Thyroid gland (tissue), 4 donors: Measurements from ENCODE around the gene LYRM4. TPM values are rescaled to one million over a fixed set of nuclear protein-coding genes. Genes with fewer than 3 reads are reported as not detected.

Source experiments
- DNase-seq, 2 donors: peaks; one replicate each; pipeline ENCODE4 v3.0.0-alpha.2; 2019
- H3K27ac ChIP-seq, 3 donors: fragments of 200-600 bp; sonication (generic); 1 replicate in 2 of 3; 2 replicates in 1 of 3; pipeline ENCODE4 v1.5.1; 2016 to 2019; ENCODE audit warnings: mild to moderate bottlenecking in 1 of 3, moderate library complexity in 1 of 3
- H3K27me3 ChIP-seq: fragments of 200-600 bp; sonication (generic); one replicate; pipeline ENCODE4 v1.5.1; 2019
- H3K36me3 ChIP-seq, 2 donors: fragments of 200-600 bp; sonication (generic); one replicate each; pipeline ENCODE4 v1.5.1; 2016 to 2019
- H3K4me1 ChIP-seq, 2 donors: fragments of 200-600 bp; sonication (generic); one replicate each; pipeline ENCODE4 v1.5.1; 2017 to 2019
- H3K4me3 ChIP-seq, 3 donors: fragments of 200-600 bp; sonication (generic); replicated peaks in 1 of 3; 1 replicate in 2 of 3; 2 replicates in 1 of 3; pipeline ENCODE4 v1.5.1; 2016; ENCODE audit warnings: mild to moderate bottlenecking in 1 of 3
- H3K9me3 ChIP-seq: fragments of 200-600 bp; sonication (generic); one replicate; pipeline ENCODE4 v1.5.1; 2017
- CTCF ChIP-seq, 6 experiments: fragments of 200-600 bp in 3 of 6; fragments of 450-650 bp in 3 of 6; sonication (generic) in 3 of 6; IDR thresholded peaks; one replicate each; pipeline ENCODE4 v1.5.1; 2016 to 2019; ENCODE audit warnings: antibody characterized with exemption in 6 of 6, mild to moderate bottlenecking in 2 of 6, inconsistent platforms in 1 of 6, moderate library complexity in 1 of 6
- POLR2A ChIP-seq, 2 donors: fragments of 450-650 bp; IDR thresholded peaks; one replicate each; pipeline ENCODE4 v1.6.1; 2017; ENCODE audit warnings: antibody characterized with exemption in 2 of 2, mild to moderate bottlenecking in 2 of 2, moderate library complexity in 1 of 2
- WGBS, 2 donors: methylation state at CpG; one replicate each; pipeline ENCODE4 v1.1.5; 2017; 5-methylcytosine and 5-hydroxymethylcytosine counted together
- intact Hi-C: fragments of 100-400 bp; cut with DNase I; formaldehyde crosslinking; loops from one replicate; pipeline ENCODE4 v1.15.1; 2023
- total RNA-seq, 4 donors: library from RNA; depleted of rRNA; stranded (reverse); fragments of >200 nt; gene quantifications; one replicate each; pipeline ENCODE4 v1.2.3, GENCODE V29; 2016

The LYRM4 gene
- total RNA-seq, 4 donors from 2014 or later, result 26.7 to 32.2 (median 29.5) TPM

DNA sequence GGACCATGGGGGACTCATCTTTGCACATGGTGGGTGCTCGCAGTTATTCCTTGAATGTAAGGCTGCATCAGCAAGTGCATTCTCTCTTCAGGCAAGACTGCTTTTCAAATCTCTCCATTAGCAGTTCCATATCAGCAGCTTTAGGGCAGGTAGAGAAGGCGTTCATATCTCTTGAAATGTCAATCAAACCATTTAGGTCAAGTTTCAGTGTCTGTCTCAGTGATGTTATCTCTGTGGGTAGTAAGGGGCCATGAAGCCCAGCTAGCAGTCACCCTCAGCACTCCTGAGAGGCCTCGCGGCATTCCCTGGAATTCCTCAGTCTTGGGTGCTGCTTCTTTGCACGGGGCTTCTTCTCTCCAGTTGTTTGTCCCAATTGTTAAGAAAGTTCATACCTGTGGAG, 24.8 kb upstream of the LYRM4 start:
- H3K36me3 ChIP-seq, result no peaks in the 10 kb centered on the region
- no peaks in the 10 kb centered on the region for H3K9me3 ChIP-seq
- DNase-seq, result no peak
- intact Hi-C loops, result no loop called here
- H3K4me1 ChIP-seq, result peaks cover 7 to 17% of the 10 kb centered on the region in 2 donors
- H3K27ac ChIP-seq, result no peak overlapping the region
- TF ChIP-seq CTCF (IDR thresholded peaks at IDR 0.05), result no peak
- no peak for TF ChIP-seq POLR2A (IDR thresholded peaks at IDR 0.05)
- no peak overlapping the region for H3K4me3 ChIP-seq
- 89 to 90% methylated on average over 5 of the region's 5 CpGs for WGBS, 2 donors
- H3K27me3 ChIP-seq, result no peaks in the 10 kb centered on the region

DNA sequence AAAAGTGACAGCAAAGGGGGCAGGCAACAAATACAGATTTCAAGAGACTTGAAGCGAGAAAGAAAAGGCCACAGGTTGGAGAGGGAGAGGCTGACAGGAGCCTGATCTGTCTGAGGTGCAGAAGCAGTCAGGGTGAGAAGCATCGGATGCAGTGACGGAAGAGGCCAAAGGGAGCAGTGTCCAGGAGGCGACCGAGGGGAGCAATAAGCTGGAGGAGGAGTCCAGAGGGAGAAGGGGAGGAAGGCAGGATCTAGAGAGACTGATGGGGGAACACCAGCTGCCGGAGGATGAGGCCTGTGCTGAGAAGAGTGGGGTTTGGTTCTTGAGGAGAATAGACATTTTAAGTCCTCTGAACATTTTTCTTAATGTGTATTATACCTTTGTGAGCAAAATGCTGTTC, 24.3 kb upstream of the LYRM4 start:
- TF ChIP-seq POLR2A (IDR thresholded peaks at IDR 0.05) (no peak), CTCF (IDR thresholded peaks at IDR 0.05) (no peak)
- Histone ChIP-seq H3K27ac (no peak overlapping the region), H3K4me3 (no peak overlapping the region), H3K9me3 (no peaks in the 10 kb centered on the region), H3K27me3 (no peaks in the 10 kb centered on the region), H3K36me3 (no peaks in the 10 kb centered on the region), H3K4me1 (peaks cover 7 to 17% of the 10 kb centered on the region in 2 donors)
- 91 to 92% methylated on average over 6 of the region's 6 CpGs for WGBS, 2 donors
- intact Hi-C loops, result no loop called here
- no peak for DNase-seq

GRCh38 chr6:5282191-5282623, 21.5 kb upstream of the LYRM4 start:
- 88 to 90% methylated on average over 9 of the region's 9 CpGs for WGBS, 2 donors
- peaks cover 0 to 5% of the 10 kb centered on the region in 2 donors for H3K4me1 ChIP-seq
- intact Hi-C loops, result no loop called here

DNA sequence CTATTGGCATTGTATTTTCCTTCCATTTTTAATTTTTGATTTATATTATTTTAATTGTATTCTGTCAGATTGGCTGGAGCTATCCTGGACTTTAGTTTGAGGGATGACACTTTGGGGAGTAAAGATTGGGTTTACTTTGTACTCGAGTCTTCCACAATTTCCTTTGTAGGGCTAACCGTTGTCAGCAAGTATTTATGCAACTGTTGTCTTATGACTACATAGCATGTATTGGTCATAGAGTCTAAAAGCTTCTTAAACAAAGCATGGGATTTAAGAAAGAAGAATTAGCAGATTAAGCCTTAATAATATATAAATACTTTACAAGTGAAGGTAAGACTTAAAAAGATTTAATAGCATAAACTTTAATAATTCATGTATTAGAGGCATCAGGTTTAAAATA, 20.2 kb upstream of the LYRM4 start:
- intact Hi-C loops, result no loop called here

More at GRCh38 chr6:5282191-5282623, 21.5 kb upstream of the LYRM4 start:
- Histone ChIP-seq H3K4me3 (no peak overlapping the region), H3K9me3 (no peaks in the 10 kb centered on the region), H3K27me3 (no peaks in the 10 kb centered on the region), H3K27ac (no peak overlapping the region), H3K36me3 (no peaks in the 10 kb centered on the region)
- no peak for DNase-seq
- TF ChIP-seq CTCF (IDR thresholded peaks at IDR 0.05) (no peak), POLR2A (IDR thresholded peaks at IDR 0.05) (no peak)

DNA sequence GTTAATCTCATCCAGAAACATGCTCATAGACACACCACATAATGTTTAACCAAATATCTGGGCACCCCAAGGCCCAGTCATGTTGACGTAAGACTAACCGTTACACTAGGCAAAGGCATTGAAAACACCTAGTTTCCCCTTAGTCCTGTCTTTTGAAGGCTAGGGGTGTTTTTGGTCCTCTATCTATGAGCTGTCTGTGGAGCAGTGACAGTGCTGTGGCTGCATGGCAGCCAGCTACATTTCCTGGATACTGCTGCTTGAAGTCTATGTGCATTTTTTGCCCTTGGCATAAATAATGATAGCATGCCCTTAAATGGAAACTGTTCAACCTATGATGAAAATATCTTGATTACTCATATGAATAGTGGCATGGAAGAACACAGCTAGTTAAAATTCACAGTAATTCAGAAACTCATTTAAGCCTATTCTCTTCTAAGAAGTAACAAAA, 19.2 kb upstream of the LYRM4 start:
- H3K36me3 ChIP-seq, result no peaks in the 10 kb centered on the region
- H3K27ac ChIP-seq, result no peak overlapping the region
- no peaks in the 10 kb centered on the region for H3K4me1 ChIP-seq
- 88 to 95% methylated on average over 2 of the region's 2 CpGs for WGBS, 2 donors
- DNase-seq, result no peak
- H3K4me3 ChIP-seq, result no peak overlapping the region
- H3K27me3 ChIP-seq, result no peaks in the 10 kb centered on the region
- intact Hi-C loops, result no loop called here
- no peaks in the 10 kb centered on the region for H3K9me3 ChIP-seq
- TF ChIP-seq CTCF (IDR thresholded peaks at IDR 0.05) (no peak), POLR2A (IDR thresholded peaks at IDR 0.05) (no peak)

More for the DNA sequence above, 20.2 kb upstream of the LYRM4 start:
- Histone ChIP-seq H3K4me1 (no peaks in the 10 kb centered on the region), H3K36me3 (no peaks in the 10 kb centered on the region), H3K4me3 (no peak overlapping the region), H3K9me3 (no peaks in the 10 kb centered on the region), H3K27ac (no peak overlapping the region), H3K27me3 (no peaks in the 10 kb centered on the region)
- DNase-seq, result no peak
- 77 to 82% methylated on average over 2 of the region's 2 CpGs for WGBS, 2 donors
- no peak for TF ChIP-seq CTCF (IDR thresholded peaks at IDR 0.05)
- TF ChIP-seq POLR2A (IDR thresholded peaks at IDR 0.05), result no peak
